HFFc6 (cell line): Measurements from ENCODE around the gene P2RY8. TPM values are rescaled to one million over a fixed set of nuclear protein-coding genes. Genes with fewer than 3 reads are reported as not detected.

Experiments
- DNase-seq: peaks from one replicate; pipeline ENCODE4 v3.0.0-alpha.2; 2018
- H3K27ac Mint-ChIP-seq: 2 replicates; pipeline ENCODE4 v1.8.0; 2020; ENCODE audit warnings: mild to moderate bottlenecking, mixed read lengths
- H3K27me3 Mint-ChIP-seq: 2 replicates; pipeline ENCODE4 v1.8.0; 2021; ENCODE audit warnings: mild to moderate bottlenecking, moderate library complexity, mixed read lengths; ENCODE audit not compliant: insufficient read depth
- H3K36me3 Mint-ChIP-seq: 2 replicates; pipeline ENCODE4 v1.8.0; 2021; ENCODE audit warnings: low read depth, mixed read lengths
- H3K4me1 Mint-ChIP-seq: 2 replicates; pipeline ENCODE4 v1.8.0; 2020; ENCODE audit warnings: low read depth, mixed read lengths
- H3K4me3 Mint-ChIP-seq: 2 replicates; pipeline ENCODE4 v1.8.0; 2020; ENCODE audit warnings: mild to moderate bottlenecking, moderate library complexity, mixed read lengths
- H3K9me3 Mint-ChIP-seq: 2 replicates; pipeline ENCODE4 v1.8.0; 2020; ENCODE audit warnings: mild to moderate bottlenecking, mixed read lengths
- total RNA-seq, 6 experiments: library from RNA; stranded (reverse); fragmentation: NEBNext Ultra II Directional; extraction: Animal tissue kit (Norgen Biotek cat#: 25700); gene quantifications; 2 replicates in 1 of 6; 3 replicates in 5 of 6; pipeline ENCODE4 v1.2.3, GENCODE V29; 2021
- TF ChIP-seq, protein P1 (sequence below): fragments of 200-600 bp; sonication (generic); IDR thresholded peaks from 2 replicates; pipeline ENCODE4 v1.5.0; 2021; ENCODE audit warnings: antibody characterized with exemption, mild to moderate bottlenecking

The P2RY8 gene
- total RNA-seq, 6 experiments from 2014 or later = not detected

DNA sequence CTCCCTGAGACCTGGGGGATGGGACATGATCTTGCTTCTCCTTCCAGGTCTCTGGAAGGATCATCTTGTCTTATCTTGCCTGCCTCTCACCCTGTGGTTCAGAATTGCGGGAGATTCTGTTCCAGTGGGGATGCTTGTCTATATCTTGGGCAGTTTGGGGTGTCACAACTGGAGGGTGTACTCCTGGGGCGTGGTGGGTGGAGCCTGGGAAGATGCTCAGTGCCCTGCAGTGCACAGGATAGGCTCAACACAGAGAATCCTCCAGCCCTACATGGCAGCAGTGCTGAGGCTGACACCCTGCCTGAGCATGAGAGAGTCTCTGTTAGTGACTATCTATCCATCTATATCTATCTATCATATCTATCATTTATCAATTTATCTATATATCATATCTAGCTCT is 7.7 kb downstream of the P2RY8 start:
- DNase-seq = no peak
- no peak overlapping the region for H3K27ac Mint-ChIP-seq
- no peaks in the 10 kb centered on the region for H3K4me1 Mint-ChIP-seq
- H3K9me3 Mint-ChIP-seq = no peaks in the 10 kb centered on the region
- no peaks in the 10 kb centered on the region for H3K36me3 Mint-ChIP-seq
- H3K4me3 Mint-ChIP-seq = no peak overlapping the region
- TF ChIP-seq, protein P1, sequence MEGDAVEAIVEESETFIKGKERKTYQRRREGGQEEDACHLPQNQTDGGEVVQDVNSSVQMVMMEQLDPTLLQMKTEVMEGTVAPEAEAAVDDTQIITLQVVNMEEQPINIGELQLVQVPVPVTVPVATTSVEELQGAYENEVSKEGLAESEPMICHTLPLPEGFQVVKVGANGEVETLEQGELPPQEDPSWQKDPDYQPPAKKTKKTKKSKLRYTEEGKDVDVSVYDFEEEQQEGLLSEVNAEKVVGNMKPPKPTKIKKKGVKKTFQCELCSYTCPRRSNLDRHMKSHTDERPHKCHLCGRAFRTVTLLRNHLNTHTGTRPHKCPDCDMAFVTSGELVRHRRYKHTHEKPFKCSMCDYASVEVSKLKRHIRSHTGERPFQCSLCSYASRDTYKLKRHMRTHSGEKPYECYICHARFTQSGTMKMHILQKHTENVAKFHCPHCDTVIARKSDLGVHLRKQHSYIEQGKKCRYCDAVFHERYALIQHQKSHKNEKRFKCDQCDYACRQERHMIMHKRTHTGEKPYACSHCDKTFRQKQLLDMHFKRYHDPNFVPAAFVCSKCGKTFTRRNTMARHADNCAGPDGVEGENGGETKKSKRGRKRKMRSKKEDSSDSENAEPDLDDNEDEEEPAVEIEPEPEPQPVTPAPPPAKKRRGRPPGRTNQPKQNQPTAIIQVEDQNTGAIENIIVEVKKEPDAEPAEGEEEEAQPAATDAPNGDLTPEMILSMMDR = no peak
- H3K27me3 Mint-ChIP-seq = no peaks in the 10 kb centered on the region

DNA sequence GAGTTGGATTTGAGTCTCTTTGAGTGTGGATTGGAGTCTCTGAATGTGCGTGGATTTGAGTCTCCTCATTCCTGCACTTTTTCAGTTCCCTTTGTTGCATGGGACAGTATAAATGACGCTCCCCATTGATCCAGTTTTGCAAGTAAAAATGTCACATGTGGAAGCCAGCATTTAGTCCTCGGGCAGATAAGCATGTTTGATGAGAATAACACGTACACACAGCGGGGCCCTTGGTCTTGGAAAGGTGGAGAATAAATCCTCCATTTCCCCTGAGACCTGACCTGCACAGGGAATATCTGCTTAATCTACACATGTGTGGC is 8.1 kb downstream of the P2RY8 start:
- no peaks in the 10 kb centered on the region for H3K4me1 Mint-ChIP-seq
- no peak overlapping the region for H3K27ac Mint-ChIP-seq
- no peaks in the 10 kb centered on the region for H3K36me3 Mint-ChIP-seq
- TF ChIP-seq, protein P1 = no peak
- no peak overlapping the region for H3K4me3 Mint-ChIP-seq
- H3K27me3 Mint-ChIP-seq = no peaks in the 10 kb centered on the region
- no peak for DNase-seq
- no peaks in the 10 kb centered on the region for H3K9me3 Mint-ChIP-seq

DNA sequence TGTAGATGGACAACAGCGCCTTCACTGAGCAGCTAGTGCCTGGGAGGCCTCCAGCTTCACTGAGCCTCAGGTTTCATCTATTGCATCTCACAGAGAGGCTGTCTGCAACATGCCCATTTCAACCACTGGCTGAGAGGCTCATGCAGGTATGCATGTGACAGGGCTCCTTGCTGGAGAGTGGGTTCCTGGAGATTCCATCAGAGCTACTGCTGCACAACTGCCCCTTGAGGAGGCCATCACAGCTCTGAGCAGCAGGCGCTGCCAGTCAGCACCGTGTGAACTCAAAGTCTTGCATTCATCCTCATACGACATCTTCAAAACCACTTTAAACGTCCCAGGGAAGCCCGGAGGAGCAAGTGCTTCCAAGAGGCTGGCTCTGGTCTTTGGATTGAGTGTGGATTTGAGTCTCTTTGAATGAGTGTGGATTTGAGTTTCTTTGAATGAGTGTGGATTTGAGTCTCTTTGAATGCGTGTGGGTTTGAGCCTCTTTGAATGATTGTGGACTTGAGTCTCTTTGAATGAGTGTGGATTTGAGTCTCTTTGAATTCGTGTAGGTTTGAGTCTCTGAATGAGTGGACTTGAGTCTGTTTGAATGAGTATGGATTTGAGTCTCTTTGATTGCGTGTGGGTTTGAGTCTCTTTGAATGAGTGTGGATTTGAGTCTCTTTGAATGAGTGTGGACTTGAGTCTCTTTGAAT is 8.7 kb downstream of the P2RY8 start:
- no peaks in the 10 kb centered on the region for H3K36me3 Mint-ChIP-seq
- TF ChIP-seq, protein P1 = no peak
- H3K27me3 Mint-ChIP-seq = no peaks in the 10 kb centered on the region
- H3K9me3 Mint-ChIP-seq = no peaks in the 10 kb centered on the region
- DNase-seq = no peak
- H3K4me3 Mint-ChIP-seq = no peak overlapping the region
- no peaks in the 10 kb centered on the region for H3K4me1 Mint-ChIP-seq
- H3K27ac Mint-ChIP-seq = no peak overlapping the region

DNA sequence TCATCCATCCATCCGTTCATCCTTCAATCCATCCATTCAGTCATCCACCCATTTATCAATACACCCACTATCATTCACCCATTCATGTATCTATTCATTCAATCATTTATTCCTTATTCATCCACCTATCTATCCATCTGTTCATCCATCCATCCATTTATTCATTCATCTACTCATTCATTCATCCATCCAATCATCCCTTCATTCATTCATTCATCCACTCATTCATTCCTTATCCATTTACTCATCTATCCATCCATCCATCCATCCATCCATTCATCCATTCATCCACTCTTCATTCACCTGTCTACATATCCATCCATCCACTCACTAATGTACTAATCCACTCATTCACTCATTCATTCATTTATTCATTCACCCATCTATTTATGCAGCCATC is 9.5 kb downstream of the P2RY8 start:
- Mint-ChIP-seq H3K36me3 (no peaks in the 10 kb centered on the region), H3K4me1 (no peaks in the 10 kb centered on the region), H3K4me3 (no peak overlapping the region), H3K9me3 (no peaks in the 10 kb centered on the region), H3K27ac (no peak overlapping the region), H3K27me3 (no peaks in the 10 kb centered on the region)
- no peak for DNase-seq
- TF ChIP-seq, protein P1 = no peak

DNA sequence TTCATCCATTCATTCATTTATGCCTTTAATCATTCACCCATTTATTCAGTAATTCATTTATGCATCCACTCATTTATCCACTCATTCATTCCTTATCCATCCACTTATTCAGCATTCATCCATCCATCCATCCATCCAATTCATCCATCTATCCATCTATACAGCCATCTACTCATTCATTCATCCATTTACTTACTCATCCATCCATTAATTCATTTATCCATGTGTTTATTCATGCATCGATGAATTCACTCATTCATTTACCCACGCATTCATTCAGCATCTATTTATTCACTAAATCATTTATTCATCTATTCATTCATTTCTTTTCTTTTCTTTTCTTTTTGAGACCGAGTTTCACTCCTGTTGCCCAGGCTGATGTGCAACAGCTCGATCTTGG is 10.4 kb downstream of the P2RY8 start:
- Mint-ChIP-seq H3K36me3 (no peaks in the 10 kb centered on the region), H3K9me3 (peaks cover 1% of the 10 kb centered on the region; the same call in 1 of the 2 replicates), H3K4me1 (no peaks in the 10 kb centered on the region), H3K4me3 (no peak overlapping the region), H3K27me3 (no peaks in the 10 kb centered on the region), H3K27ac (no peak overlapping the region)
- TF ChIP-seq, protein P1 = no peak
- no peak for DNase-seq
